D721Med (cell line): ENCODE data around the gene CREB3L4.

Source experiments
- DNase-seq: peaks from one replicate; pipeline ENCODE4 v3.0.0; 2011; ENCODE audit warnings: low spot score; ENCODE audit not compliant: insufficient read length
- FAIRE-seq: peaks from 2 replicates; lab custom pipeline; 2011; peaks lifted over from hg19 to GRCh38; lab: Jason Lieb, UNC
- CTCF ChIP-seq: IDR thresholded peaks from 2 replicates; pipeline ENCODE4 v1.5.1; 2012; ENCODE audit warnings: mild to moderate bottlenecking, control low read depth; ENCODE audit not compliant: insufficient read depth; ENCODE audit errors: missing control alignments

The CREB3L4 gene

GRCh38 chr1:153922972-153923925 is 44.5 kb upstream of the CREB3L4 start, which contains the start of gene GATAD2B:
GATAD2B (minus strand) TSS chr1:153922972; CDS start chr1:153828347, 94,625 bp downstream.
- TF ChIP-seq CTCF = no peak
- DNase-seq (peak; percentile 94), FAIRE-seq (no peak)

GRCh38 chr1:153926405-153926804 is 41.3 kb upstream of the CREB3L4 start:
- TF ChIP-seq CTCF = no peak

GRCh38 chr1:153928245-153928644 is 39.5 kb upstream of the CREB3L4 start:
- no peak for DNase-seq
- no peak for FAIRE-seq
- no peak for TF ChIP-seq CTCF

More at GRCh38 chr1:153926405-153926804, 41.3 kb upstream of the CREB3L4 start:
- DNase-seq (no peak), FAIRE-seq (no peak)

- FAIRE-seq = no peak
- DNase-seq = no peak
- no peak for TF ChIP-seq CTCF
Observed at GRCh38 chr1:153928791-153929341, 38.8 kb upstream of the CREB3L4 start.

GRCh38 chr1:153929426-153929825 is 38.3 kb upstream of the CREB3L4 start:
- no peak for TF ChIP-seq CTCF
- DNase-seq (no peak), FAIRE-seq (no peak)

- DNase-seq = no peak
- no peak for FAIRE-seq
- TF ChIP-seq CTCF = no peak
Observed at GRCh38 chr1:153929981-153930948, 37.4 kb upstream of the CREB3L4 start.
